Globus pallidus (tissue), 1 donor: ENCODE results near the gene KRT40.

ENCODE experiments used
- DNase-seq: peaks from one replicate; pipeline ENCODE4 v3.0.0-alpha.2; 2015; ENCODE audit warnings: low spot score

KRT40 gene

DNA sequence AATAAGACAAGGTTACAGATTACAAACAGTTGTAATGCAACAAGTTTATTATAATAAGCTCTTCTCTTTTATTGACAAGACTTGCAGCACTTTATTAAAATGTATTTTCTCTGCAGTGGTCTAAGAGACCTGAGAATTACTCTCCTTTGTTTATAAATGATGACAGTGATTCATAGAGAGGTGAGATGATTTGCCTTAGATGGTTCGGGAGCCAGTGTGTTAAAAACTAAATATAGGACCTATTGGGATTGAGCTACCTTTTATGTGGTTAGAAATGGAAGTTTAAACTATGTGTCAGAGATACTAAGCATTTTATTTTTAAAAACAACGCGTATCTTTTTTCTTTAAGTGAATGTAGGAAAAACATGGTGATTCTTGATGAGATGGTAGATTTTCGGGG lies 12.7 kb upstream of the KRT40 start:
- DNase-seq = no peak

DNA sequence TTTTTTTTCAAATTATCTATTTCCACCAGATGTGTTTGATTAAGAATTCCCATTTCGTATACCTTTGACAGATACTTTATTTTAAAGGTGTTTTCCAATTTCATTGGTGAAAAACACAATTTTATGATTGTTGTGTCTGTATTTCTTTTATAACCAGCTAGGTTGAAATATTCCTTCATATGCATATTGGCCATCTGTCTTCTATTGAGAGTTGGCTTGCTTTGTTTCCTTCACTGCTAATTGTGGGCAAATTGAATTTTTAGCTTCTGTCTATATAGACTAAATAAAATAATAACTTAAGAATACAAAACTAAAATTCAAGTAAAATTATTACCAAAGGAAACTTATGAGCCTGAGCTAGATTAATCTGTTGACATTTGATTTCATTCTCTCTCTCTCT lies 11.0 kb upstream of the KRT40 start:
- DNase-seq = no peak

DNA sequence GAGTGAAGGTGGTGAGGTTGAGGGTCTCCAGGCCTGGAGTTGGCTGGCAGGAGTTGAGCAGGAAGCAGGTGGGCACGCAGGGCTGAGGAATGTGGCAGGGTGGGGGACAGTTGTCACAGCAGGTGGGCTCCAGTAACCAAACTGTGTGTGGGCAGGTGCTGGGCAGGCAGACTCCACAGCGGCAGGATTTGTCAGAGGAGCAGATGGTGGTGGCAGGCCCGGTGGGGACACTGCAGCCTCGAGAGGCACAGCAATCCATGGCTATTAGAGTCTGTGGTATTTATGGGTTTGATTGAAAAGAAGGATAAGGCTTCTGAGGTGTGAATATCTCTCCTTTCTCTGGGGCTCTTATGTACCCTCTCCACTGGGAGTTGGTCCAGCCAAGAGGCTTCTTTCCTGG lies 9.7 kb upstream of the KRT40 start, which contains the start of gene KRTAP3-3:
Gene KRTAP3-3 (minus strand): TSS at position 326 of the 400 bp plus-strand sequence. CDS start 67 bp downstream, at position 259.
- no peak for DNase-seq

DNA sequence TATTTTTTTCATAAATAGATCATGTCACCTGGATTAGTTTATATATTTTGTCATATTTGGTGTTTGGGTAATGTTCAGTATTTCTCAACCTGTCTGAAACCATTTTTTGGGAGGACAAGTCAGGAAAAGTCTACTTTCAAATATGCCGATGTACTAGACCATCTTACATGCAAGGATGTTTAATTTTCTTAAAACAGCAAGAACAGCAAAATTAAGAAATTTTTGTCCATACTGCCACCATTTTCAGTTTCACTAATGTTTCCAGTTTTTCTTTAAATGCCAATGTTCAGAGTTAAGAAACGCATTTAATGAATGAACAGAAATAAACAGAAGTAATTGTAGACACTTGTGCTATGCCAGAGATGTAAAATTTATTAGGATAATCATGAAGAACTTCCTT lies 9.0 kb upstream of the KRT40 start:
- no peak for DNase-seq

DNA sequence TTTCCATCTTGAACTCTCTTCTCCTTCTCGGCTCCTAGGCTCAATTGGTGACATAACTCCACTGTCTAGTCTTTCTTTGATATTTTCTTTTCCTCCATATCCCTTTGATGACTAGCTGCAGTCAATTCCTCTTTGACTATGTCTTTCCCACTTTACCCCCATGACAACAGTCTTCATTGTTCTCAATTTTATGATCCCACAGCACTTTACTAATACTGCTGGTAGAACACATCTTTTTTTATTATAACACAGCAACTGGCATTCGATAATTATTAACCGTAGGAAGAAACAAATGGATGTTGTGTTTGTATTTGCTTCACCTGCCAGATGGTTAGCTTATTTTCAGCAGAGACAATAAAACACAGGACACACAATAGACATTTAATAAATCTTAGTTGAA lies 8.5 kb upstream of the KRT40 start:
- DNase-seq = no peak

DNA sequence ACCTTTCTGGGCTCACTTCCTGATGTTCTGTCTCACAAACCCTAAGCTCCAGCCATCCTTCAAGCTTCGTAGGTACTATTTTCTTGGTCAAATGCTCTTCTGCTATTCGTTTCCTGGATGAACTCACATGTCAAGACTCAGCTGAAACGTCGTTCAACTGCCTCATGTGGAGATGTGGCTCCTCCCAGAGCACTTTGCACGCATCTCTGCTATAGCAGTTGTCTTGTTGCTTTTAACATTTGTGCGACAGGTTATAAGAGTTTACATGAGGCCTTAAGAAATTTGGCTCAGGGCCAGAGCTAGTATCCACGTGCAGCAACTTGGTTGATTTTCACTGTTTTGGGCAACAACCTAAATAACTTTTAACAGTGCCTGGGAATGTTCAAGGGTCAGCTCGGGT lies 2.8 kb upstream of the KRT40 start:
- DNase-seq = no peak

DNA sequence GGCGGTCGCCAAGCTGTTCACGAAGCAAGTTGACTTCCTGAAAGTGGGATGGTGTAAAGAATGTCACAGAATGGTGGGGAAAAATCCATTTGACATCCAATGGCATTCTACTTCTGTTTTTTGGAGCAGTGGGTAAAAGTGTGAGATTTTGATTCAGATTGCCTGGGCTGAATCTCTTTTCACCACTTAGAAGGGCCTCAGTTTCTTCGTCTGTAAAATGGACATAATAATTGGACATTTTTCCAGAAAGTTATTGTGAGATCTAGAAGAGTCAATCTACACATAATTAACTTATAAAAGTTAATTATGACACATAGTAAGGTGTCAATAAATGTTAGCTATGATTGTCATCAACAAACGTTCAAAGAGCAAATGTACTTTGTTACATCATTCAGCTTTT lies 3.0 kb downstream of the KRT40 start:
- no peak for DNase-seq

DNA sequence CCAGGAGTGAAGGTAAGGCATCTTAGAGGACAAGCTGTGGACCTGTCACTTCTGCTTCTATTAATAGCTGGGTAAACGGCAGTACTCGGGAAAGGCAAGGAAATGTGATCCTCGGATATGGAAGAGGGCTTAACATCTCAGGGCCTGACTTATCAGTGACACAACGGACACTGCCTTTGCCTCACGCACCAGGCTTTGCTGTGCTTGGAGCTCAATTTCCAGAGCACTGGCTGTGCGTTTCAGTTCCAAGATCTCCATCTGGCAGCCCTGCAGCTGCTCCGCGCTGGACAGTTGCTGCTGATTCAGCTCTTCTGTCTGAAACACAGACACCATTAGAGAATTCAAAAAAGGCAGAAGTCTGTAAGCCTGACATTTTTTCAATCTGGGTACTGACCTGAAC lies 3.5 kb downstream of the KRT40 start:
- DNase-seq = peak; percentile 9

DNA sequence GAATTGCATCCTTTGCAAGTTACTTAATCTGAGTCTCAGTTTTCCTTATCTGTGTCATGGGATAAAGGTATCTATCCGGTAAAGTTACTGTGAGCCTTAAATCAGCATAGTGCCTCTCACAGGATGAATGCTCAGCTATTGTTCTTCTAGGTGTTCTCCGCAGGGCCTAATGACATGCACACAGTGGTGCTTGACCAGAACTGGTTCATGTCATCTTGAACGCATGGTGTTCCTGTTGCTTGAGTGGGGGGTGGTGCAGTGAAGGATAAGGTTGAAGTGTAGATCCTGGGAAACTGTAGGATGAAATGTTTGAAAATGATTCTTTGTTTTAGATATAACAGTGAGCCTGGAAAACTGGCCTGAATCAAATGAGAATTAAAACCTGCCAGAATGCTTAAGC lies 4.0 kb downstream of the KRT40 start:
- DNase-seq = no peak

DNA sequence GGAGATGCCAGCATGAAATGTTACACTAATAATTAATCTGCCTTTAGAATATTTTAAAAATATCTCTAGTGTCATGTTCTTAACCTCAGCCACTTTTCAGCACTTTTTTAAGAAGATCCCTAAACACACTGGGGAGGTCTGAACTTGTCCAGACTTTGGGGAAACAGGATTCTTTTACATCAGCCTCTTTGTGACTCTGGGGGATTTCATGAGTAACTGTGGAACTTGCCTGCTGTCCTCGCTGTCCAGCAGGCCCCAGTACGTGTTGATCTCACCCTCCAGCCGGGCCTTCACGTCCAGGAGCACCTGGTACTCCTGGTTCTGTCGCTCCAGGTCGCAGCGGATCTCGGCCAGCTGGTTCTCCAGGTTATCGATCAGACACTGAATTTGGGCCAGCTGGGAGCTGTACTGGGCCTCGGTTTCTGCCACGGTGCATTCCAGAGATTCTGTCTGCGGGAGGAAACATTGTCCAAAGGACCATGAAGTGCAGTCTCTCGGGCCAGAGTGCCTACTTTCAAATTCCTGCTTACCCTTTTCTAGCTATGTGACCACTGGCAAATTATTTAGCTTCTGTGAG lies 5.5 kb downstream of the KRT40 start:
- no peak for DNase-seq

DNA sequence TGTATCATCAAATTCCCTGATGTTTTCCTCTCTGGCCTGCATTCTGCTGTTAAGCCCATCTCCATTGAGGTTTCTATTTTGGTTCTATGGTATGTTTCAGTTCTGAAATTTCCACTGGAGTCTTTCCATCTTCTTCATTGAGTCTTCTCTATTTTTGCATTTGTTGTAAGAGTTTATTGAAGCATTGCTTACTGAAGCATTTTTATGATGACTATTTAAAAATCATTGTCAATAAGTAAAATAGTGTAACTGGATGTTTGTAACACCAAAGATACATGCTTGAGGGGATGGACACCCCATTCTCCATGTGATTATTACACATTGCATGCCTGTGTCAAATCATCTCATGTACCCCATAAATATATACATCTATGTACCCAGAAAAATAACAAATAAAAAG lies 8.6 kb downstream of the KRT40 start:
- DNase-seq = no peak

DNA sequence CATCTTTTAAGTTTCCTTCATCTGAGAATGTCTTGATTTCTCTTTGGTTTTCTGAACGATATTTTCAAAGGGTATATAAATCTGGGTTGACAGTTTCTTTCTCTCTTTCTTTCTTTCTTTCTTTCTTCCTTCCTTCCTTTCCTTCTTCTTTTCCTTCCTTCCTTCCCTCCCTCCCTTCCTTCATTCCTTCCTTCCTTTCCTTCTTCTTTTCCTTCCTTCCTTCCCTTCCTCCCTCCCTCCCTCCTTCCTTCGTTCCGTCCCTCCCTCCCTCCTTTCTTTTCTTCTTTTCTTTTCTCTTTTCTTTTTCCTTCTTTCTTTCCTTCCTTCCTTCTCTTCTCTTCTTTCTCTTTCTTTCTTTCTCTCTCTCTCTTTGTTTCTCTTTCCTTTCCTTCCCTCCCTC lies 9.8 kb downstream of the KRT40 start:
- DNase-seq = no peak

DNA sequence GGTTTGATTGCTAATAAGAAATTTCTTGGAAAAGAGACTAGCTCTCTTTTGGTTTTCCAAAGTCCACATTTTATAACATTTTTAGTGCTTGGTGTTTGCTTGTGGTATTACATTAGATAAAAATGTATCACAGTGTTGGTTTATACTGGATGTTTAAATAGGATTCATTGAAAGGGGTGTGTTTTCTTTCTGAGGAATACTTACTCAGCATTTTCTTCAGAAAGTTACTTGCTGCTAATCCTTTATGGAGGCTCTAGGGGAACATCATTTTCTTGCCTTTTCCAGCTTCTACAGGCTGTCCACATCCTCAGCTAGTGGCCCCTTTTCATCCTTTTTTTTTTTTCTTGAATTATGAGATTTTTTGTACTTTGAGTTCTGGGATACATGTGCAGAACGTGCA lies 16.5 kb downstream of the KRT40 start:
- no peak for DNase-seq

DNA sequence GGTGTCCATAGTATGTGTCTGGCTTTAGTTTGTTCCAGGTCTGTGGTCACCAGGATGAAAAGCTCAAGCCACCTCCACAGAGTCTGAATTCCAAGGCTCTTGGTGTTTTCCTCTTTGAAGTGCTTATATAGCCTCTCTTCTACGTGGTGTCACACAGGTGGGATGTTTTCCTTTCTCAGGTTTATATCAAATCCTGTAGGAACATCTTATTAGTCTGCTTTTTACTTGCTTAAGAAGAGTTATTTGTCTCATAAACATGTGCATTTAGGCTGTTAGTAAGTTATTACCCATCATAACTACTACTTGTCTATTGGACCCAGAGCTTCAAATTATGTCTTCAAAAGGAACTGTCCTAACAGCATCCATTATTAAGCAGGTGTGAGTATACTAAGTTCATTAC lies 17.3 kb downstream of the KRT40 start, which contains the start of gene KRT39:
Gene KRT39 (minus strand): TSS at position 101 of the 400 bp plus-strand sequence. CDS start 92 bp downstream, at position 9.
- no peak for DNase-seq

DNA sequence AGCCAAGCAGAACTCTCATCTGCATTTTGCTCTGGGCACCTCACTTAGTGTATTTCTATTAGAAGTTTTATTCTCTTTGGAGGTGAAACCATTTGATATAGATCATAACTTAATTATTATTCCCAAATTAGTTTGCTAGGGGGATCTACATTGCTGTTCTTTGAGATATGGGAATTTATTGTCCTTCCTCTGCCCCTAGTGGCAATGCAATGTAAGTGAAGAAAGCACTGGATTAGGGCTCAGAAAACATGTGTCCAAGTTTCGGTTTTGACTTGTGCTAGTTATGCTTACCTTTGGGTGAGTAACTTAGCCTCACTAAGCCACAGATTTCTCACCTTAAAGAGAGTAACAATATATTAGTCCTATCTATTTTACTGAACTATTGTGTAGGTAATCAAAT lies 20.3 kb downstream of the KRT40 start:
- no peak for DNase-seq

DNA sequence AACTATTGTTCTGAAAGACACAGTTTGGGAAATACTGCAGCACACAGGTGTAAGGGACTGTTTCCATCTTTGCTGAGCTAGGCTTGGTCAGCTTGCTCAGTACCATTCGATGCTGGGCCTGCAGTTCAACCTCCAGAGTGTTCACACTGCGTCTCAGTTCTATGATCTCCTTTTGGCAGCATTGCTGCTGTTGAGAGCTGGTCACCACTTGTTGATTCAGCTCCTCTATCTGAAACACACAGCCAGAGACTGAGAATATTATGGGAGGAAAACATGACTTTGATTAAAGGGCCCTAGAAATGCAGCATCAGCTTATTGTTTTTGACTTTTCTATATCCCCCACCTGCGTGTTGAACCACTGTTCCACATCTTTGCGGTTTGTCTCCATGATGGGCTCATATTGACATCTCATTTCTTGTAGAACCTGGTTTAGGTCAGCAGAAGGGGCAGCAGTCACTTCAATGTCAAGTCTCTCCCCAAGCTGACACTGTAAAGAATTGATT lies 22.0 kb downstream of the KRT40 start:
- DNase-seq = no peak

DNA sequence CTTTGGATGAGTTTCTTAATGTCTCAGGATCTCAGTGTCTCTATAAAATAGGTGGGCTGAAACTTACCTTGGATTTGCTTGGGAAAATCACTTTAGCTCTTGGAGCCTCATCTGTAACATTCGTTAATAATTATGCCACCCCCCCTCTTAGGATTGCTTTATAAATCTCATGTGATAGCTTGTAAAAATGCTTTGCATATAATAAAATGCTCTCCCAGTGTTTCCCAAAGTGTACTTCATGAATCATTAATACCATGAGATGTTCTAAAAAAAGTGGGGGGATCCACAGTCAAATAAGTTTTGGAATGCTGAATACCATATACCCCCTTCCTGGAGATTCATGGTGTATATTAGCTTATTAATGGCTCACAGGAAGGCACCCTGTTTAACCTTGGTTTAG lies 22.5 kb downstream of the KRT40 start:
- no peak for DNase-seq

DNA sequence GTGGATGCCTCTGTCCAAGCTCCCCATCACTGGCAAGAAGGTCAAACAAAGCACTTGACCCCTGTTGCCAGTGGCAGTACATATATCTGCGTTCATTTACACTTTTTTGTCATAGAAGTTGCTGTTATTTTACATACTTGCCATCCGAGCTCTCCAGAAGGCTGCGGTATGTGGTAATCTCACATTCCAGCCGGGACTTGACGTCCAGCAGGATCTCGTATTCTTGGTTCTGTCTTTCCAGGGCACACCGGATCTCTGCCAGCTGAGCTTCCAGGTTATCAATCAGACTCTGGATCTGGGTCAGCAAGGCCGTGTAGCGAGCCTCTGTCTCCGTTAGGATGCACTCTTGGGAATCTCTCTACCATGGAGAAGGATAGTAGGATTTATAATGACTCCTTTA lies 24.0 kb downstream of the KRT40 start:
- DNase-seq = no peak

DNA sequence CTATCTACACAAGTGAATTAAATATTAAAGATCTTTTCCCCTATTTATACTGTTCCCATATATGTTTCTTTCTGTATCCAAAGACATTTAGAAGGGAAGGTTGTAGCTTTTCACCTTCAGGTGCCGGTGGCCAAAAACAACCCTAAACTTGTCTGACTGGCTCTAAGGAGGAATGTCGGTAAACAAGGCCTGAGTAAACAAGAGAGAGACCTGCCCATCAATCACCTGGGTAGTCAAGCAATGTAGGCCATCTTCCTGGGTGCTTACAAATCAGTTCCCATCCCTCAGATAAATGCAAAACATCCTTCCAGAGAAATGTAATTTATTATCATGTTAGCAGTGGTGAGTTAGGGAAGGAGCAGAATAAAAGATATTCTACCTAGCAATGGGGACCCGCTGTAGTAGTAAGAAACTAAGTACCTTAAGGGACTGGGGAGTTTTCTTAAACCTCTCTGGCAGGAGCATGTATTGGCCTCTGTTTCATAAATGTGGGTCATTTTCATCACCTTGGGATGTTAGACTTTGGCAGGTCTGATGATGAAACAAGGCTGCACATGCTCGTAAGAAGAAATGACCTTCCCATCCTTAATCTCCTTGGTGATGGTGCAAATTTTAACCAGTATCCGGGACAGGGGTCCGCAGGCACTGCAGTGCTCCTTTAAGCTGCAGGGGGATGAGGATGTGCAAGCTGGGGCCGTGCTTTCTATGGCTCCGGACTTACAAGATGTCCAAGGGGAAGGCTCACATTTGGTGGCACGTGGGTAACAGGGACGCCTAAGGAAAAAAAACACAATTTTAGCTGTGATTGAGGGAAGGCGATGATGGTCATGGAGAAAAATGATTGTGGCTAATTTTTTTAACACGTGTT lies 25.8 kb downstream of the KRT40 start:
- no peak for DNase-seq

DNA sequence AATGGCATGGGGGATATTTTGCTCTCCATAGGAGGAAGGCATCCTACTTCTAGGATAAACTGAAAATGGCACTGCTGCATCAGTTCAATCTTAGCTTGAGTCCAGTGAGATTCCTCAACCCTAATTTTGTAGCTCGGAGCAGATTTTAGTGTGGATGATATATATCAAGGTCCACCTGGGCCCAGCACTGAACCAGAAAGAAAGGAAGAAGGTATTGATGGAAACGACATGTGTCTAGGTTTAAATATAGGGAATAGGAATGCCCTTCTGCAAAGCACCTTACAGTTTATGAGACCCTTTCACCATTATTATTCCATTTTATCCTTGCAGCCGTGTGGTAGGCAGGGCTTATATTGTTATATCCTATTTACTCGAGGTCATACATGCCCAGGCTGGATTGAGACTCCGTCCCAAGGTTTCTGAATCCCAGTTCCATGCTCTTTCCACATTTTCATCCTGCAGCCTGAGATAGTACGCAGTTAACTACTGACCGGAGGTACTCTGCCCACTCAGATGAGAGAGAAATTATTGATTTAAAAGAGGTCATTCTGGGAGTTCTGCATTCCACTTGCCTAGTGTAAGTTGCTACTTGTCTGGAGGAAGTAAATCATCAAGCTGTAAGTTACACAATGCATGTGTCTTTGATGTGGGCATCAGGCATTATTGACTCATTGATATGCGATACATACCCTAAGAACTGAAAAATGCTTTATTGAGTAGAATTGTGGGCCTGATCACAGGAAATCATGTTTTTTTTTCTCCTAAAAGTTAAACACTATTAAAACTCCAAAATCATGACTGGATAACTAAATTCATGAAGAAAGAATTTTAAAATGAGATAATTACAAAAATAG lies 27.5 kb downstream of the KRT40 start:
- no peak for DNase-seq

DNA sequence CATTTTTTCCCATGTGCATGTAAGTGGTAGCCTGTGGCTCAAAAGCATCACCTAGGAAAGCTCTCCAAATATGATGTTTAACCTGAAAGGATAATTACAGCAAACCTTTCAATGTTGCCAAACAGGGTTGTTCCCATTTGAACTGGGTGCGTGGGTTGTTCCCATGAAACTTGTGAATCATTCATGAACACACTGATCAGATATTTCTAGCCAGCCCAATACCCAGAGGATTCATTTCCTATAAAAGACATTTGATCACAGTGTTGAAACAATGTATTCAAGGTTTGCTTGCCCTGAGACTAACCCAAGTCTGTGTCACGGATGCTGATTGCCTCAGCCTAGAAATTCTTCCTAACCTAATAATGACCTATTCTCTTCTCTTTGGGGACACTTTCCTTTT lies 30.2 kb downstream of the KRT40 start:
- DNase-seq = no peak

DNA sequence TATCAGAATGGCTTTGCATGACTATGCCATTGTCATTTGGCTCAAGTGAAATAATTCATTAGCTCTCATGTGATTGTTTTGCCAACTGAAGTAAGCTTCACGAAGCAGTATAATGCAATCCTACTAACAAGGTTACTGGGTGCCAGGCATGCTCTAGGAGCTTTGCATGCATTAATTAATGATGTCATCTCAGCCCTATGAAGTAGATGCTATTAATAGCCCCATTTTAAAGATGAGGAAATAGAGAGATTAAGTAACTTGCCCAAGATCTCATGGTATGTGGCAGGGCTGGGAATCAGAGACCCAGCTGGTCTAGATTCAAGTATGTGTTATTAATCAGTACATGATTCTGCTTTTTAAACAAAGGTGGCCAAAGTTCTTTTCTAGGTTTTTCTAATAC lies 31.5 kb downstream of the KRT40 start:
- DNase-seq = no peak

DNA sequence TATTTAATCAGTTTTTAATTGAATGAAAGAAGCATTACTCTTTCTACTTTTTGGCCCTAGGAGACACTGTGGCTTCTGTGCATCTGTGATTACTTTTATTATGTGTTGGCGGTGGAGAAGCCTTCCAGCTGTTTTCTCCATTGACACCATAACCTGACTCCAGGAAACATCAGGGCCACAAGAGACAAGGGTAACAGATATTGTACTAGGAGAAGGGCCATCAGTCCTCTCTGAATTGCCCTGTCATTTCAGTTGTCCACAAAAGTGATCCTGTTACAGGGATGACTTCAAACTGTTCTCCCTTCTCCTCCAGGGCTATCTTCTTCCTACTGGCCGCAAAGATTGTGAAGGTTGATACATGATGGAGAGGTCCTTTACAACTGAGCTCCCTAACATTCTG lies 32.0 kb downstream of the KRT40 start:
- no peak for DNase-seq
